ENCODE measurements around the gene TSPEAR.
"Not testable (repeated sequence)": the region's sequence is repeated elsewhere in the genome, so short reads cannot be mapped to it uniquely, and the experiment has no call there.

Gene TSPEAR

DNA sequence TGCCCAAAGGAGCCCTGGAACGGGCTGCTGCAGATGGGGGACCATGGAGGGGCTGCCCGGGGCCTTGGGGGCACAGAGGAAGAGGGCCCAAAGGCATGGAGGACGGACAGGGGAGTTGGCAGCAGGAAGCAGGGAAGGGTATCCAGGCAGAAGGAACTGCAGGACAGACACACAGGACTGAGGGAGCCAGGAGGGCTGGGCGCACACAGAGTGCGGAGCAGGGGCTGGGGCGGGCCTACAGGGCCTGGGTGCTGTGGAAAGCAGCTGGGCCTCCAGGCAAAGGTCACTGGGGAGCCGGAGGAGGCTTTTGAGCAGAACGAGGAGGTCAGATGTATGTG is 199.5 kb downstream of the TSPEAR start:
- no peak for FAIRE-seq

DNA sequence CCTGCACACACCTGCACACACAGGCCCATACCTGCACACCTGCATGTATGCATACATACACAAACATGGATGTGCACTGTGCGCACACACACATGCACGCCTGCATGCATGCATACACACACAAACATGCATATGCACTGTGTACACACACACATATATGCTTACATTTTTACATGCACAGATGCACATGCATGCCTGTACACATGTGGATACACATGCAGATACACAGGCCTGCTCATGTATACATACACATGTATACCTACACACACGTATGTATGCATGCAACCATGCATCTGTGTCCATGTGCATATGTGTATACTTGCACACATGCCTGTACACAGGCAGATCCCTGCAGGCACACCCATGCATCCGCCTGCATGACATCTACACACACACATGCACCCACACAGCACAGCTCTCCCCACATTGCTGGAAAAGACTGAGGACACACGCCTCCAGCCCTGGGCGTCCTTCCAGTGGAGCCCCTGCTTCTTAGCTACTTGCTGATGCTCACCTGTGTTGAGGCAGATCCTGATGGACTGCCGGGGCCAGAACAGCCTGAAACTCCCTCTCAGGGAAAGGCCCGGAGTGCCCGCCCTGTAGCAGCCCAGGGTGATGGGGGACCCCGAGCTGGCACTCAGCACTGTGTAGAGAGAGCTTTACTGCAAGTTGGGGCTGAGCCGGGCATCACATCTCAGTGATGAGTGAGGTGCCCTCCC is 200.0 kb downstream of the TSPEAR start:
- no peak for FAIRE-seq

DNA sequence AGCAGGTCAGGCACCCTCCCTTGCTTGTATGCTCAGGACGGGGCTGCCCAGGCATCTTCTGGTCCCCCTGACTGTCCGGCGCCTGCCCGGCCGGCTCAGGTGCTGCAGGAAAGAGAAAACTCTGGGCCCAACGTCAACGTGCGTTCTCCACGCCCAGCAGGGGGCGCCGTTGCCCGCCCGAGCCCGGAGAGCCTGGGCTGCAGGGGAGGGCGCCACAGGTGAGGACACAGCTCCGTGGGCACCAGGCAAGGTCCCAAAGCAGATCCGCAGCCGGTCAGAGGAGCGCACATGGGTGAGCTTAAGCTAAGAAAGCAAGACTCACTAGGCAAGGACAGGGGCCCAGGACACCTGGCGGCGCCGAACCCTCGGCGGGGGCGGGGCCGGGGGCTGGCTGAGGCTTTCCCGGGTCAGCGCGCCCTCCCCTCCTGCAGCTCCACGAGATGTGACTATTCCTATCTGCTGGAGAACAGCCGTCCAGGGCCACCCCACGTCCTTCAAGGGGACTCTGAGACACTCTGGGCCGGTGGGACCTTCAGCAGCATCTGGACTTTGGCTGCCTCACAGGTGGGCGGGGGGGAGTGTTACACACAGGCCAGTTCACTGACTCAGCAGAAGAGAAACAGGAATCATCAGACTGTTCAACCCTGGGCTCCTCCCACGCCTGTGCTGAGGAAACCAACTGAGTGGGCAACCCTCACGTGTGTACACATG is 200.7 kb downstream of the TSPEAR start:
- FAIRE-seq: no peak

DNA sequence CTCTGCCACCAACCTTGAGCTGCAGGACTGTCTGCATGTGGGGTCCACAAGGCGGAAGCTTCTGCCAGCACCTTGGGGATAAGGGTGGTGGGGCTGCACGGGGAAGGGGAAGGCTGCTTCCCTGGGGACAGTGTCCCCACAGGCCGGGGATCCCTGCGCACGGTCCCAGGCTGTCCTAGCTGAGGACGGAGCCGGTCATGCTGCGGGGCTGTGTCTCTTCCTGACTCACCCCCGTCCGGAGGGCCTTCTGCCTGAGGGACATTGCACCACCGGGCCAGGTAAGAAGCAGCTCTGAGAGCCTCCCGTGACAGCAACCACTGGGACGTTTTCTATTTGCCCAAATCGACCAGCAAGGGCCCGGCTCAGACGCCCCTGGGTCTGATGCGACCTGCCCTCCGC is 201.3 kb downstream of the TSPEAR start:
- FAIRE-seq: no peak

DNA sequence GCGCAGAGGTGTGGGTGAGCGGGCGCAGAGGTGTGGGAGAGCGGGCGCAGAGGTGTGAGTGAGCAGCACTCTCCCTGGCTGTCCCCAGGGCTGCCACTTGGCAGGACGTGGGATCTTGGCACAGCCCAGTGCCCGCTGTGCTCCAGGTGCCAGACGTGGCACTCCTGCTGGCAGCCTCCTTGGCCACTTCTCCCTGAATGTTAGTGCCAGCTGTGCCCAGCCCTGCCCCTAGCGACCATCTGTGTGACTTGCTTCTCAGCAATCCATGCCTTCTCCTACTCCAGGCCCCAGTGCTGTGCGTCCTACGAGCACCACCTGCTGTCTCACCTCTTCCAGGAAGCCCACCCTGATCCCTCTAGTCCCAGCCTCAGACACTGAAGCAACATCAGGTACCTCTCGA is 201.8 kb downstream of the TSPEAR start:
- no peak for FAIRE-seq

DNA sequence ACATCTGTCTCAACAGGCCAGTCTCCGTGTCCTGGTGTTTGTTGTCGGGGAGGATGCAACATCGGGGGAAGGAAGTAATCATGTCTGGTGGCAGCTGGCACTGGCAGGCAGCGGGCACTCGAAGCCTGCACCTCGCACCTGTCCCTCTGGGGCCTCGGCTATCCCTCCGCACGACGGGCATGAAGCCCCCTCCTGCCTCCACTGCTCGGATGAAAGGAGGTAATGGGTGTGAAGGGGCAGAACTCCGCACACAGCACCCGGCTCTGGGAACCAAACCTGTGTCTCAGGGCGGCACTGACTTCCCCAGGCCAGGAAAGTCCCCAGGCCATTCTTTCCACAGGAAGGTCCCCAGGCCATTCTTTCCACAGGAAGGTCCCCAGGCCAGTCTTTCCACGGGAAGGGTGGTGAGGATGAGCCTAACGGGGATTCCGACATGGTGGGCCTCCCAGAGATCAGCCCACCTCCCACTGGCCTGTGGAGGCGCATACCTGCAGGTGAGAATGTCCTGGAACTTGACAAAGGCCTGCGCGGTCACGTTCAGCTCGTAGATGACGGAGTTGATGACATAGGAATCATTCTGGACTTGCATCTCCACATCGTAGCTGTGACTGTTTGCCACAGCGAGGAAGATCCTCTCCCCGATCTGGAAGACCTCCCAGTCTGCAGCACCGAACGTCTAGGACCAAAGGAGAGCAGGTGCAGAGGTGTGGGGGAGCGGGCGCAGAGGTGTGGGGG is 202.5 kb downstream of the TSPEAR start:
- FAIRE-seq: no peak

DNA sequence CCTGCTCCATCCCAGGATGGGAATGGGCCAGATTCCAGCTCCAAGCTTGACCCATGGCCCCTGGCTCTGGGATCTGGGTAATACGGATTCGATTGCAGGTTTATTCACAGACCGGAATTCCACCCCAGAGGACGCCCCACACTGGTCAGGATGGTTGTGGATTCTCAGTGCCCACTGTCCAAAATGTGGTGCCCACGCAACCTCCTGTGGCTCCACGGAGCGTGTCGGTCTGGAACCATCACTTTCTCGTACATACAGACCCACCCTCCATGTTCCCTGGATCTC is 203.0 kb downstream of the TSPEAR start:
- FAIRE-seq: no peak

DNA sequence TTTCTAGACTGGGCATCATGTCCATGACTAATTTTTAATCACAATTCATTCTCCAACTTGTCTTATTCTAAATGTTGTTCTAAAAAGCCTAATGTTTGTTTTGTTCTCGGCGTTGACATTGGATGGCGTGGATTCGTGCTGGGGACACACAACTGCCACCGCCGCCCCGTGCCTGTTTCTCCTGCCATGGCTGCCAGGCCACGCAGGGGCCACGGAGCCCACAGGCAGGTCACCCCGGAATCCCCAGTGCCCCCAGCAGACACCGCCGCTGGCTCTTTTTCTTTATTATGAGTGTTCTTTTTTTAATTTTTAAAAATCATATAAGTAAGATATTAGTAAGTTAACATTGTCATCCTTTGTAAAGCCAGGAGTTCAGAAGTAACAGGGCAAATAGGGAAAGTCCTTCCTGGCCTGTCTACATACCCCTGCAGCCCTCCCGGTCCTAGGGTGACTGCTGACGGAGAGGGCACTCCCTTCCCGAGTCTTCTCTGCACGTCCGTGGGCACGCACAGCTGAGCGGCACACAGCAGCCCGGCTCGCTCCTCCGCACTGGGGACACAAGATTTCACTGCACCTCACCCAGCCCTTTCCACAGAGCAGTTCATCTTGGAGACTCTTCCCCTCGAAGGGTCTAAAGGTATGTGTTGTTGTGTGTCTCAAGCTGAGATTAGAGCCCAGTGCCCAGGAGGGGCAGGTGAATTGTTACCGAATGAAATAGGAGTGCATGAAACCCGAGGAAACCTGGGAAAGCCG is 203.5 kb downstream of the TSPEAR start:
- FAIRE-seq: no peak

DNA sequence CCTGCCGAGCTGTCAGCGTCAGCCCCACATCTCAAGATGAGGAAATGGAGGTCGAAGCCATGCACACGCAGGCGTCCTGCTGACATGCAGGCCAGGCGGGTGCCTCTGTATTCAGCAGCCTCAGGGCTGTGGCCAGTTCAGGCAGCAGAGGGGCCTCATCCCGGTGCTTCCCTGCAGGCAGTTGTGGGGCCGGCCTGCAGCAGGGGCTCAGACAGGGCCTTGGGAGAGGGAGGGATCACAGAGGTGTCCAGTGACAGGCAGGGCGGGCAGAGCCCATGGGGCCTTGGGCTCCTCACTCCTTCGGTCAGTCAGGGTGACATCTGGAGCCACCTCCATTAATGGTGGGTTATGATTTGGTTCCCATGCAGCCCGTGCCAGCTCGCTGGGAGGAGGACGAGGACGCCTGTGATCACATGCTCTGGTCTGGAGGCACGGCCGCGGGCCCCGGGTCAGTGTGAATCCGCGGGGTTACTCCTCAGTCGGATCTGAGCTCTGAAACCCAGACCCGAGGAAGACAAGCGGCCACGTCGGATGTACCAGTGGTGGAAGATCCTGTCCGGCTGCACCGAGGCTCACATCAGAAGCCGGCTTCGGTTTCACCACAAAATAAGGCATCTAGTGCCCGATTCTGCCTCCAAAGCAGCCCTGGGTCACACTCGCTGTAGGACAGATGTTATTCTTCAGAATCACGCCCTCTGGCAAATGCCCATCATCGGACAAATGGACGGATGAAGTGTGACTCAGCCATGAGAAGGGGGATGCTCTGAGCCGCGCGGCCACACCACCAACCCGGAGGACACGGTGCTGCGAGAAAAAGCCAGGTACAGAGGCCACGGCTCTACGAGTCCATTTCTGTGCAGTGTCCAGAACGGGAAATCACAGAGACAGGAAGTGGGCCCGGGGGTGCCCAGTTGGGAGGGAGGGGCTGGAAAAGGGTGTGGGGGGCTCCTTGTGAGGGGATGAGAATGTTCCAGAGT is 204.8 kb downstream of the TSPEAR start:
- FAIRE-seq: no peak

DNA sequence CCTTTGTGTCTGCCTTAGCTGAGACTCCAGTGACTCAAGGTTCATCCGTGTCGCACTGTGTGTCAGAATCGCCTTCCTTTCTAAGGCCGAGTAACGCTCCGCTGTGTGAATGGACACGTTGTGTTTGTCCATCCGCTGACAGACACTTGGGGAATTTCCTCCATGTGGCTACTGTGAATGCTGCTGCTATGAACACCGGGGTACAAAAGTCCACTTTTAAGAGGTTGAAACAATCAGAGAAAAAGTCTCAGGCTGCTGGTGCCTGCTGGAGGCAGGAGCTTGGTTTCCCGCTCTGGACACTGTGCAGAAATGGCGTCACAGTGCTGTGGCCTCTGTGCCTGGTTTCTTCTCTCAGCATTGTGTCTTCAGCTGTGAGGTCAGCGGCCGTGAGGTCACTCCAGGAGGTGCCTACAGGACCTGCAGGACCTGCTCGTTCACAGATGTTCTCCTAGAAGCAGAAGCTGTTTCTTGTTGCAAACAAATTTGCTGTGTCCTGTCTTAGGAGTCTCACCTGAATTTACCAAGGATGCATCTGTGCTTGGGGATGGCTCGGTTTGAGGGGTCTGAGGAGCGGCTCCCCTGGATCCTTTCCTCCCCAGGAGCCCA is 205.6 kb downstream of the TSPEAR start:
- no peak for FAIRE-seq

DNA sequence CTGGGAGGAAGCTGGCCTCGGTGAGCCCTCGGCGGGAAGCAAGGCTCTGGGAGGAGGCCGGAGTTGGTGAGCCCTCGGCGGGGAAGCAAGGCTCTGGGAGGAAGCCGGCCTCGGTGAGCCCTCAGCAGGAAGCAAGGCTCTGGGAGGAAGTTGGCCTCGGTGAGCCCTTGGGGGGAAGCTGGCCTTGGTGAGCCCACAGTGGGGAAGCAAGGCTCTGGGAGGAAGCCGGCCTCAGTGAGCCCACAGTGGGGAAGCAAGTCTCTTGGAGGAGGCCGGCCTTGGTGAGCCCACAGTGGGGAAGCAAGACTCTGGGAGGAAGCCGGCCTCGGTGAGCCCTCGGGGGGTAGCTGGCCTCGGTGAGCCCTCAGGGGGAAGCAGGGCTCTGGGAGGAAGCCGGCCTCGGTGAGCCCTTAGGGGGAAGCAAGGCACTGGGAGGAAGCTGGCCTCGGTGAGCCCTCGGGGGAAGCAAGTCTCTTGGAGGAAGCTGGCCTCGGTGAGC is 207.4 kb downstream of the TSPEAR start:
- FAIRE-seq: no peak

DNA sequence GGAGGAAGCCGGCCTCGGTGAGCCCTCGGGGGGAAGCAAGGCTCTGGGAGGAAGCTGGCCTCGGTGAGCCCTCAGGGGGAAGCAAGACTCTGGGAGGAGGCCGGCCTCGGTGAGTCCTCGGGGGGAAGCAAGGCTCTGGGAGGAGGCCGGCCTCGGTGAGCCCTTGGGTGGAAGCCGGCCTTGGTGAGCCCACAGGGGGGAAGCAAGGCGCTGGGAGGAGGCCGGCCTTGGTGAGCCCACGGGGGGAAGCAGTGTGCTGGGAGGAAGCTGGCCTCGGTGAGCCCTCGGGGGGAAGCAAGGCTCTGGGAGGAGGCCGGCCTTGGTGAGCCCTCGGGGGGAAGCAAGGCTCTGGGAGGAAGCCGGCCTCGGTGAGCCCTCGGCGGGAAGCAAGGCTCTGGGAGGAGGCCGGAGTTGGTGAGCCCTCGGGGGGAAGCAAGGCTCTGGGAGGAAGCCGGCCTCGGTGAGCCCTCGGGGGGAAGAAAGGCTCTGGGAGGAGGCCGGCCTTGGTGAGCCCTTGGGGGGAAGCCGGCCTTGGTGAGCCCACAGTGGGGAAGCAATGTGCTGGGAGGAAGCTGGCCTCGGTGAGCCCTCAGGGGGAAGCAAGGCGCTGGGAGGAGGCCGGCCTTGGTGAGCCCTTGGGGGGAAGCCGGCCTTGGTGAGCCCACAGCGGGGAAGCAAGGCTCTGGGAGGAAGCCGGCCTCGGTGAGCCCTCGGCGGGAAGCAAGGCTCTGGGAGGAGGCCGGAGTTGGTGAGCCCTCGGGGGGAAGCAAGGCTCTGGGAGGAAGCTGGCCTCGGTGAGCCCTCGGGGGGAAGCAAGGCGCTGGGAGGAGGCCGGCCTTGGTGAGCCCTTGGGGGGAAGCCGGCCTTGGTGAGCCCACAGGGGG is 208.1 kb downstream of the TSPEAR start:
- FAIRE-seq: not testable (repeated sequence)

DNA sequence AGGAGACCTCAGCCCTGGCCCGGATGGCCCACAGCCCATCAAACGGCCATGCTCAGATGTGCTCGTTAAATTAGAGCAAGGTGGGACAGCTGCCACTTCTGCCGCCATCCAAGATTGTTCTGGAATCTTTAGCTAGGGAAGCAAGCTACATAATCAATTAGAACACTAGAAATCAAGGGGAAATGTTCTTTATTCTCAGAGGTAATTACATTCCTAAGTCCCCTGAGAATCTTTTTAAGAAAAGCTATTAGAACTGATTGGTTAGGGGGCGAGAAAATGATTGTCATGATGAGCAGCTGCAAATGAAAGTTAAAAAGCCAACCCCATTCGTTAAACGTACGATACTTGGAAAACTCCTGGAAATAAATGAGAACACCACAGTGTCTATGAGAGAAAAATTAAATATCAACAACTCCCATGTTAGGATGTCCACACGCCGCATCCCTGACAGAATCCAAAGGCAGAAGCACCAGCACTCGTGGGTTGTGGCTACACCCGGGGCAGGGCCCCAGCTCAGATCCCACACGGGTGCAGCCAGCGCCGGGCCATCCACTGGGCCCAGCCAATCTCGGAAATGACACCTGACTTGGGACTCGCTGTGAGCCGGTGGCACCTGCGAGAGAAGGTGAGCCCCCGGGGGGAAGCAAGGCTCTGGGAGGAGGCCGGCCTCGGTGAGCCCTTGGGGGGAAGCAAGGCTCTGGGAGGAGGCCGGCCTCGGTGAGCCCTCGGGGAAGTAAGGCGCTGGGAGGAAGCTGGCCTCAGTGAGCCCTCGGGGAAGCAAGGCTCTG is 209.0 kb downstream of the TSPEAR start:
- FAIRE-seq: no peak

DNA sequence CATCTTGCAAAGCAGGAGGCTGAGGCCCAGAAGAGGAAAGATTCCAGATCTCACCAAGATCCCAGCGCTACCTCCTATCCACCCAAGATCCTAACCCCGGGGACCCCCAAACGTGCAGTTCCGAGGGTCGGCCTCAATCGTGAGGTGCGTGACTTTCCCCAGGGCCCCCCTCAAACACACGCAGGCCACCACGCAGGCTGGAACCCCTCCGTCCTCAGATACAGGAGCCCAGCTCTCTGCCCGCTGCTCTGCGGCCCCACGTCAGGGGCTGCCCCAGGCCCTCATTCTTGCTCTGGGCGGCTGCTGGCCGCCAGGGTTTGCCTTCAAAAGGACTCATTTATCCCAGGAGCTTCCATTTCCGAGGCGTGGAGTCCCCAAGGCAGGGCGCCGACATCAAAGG is 211.3 kb downstream of the TSPEAR start:
- FAIRE-seq: no peak

DNA sequence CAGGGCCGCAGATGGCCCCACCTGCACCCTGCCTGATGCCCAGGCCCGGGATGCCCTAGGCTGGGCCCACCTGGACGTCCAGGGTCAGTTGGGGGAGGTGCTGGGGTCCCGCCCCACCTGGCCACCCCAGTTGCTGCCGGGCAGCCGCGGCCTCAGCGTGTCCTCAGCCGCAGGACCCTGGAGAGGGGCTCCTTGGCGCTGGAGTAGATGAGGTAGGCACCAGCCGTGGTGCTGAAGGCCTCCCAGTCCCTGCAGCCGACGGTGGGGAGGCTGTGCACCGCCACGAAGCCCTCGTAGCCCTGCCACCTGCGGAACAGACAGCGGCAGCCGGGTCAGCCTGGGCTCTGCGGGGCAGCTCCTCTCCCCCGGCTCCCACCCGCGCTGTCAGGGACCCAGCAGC is 211.7 kb downstream of the TSPEAR start:
- FAIRE-seq: no peak

DNA sequence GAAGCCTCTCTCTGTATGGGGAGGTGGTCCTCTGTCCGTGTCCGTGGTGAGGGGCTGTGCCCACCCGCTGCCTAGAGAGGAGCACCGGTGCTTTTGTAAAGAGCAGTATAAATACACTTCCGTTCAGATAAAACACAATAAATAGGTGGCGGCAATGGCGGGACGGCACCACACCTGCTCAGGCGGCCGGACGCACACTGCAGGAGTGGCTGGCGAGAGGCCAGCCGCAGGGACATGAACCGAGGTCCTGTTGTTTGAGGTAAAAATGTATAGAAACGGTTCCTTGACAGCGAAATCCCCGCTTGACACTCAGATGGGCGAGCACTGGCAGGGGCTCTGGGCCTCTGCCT is 212.2 kb downstream of the TSPEAR start:
- FAIRE-seq: no peak

DNA sequence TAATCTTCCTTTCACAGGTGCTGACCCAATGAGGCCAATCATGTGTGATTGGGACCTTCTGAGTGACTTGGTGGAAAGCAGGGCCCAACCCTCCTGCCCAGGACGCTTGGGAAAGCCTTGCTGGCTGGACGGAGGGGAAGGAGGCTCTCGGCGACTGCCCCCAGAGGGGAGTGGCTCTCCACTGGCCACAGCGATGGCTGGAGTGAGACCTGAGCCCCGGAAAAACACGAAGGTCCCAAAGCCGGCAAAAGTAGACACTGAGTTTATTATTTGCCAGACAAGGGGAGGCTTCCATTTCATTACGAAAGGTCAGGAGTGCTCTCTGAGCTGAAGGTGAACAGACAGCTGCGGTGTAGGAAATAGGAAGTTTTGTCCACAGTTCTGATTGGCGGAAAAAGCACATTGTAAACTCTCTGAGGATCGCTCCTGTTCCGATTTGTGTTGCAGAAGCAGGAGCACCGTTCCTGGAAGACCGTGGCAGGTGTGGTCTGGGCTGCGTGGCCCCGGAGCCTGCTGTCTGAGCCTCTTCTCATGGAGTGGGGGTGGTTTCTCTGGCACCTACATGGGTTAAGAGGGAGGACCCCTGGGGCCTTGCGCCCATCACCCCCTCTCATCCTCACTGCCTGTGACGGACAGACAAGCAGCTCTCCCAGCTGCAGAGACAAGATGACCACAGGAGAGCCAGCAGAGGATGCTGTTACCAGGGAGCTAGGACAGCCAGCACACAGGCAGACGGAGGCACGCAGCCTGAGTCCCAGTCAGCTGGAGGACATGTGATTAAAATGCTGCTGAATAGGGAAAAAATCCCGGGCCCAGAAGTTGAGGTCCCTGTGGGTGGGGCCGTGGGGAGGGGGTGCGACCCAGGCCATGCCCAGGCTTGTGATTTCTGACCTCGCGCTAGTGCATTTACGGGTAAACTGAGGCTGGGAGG is 212.8 kb downstream of the TSPEAR start:
- no peak for FAIRE-seq

DNA sequence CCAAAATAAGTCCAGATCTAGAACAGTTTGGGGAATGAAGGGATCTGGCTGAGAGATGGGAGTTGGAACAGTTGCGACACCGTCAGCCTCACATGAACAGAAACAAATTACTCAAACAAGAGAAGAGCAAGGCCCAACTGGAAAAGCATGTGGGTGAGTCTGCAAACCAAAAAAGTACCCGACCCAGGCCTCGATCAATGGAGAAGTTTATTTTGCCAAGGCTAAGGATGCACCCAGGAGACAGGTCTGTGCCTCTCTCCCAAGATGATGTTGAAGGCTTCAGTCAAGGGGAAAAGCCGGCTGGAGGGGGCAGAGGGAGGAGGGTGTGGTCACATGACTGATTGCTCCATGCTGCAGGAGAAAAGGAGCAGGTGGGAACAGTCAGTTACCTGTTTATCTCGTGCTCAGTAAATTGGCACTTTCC is 213.7 kb downstream of the TSPEAR start:
- FAIRE-seq: no peak

Data from TTC549 (cell line).